ENCODE results near the gene RASL11B.

GRCh38 chr4:52866734-52867133, 4.6 kb downstream of the RASL11B start:
- no peak for TF ChIP-seq CTCF (IDR thresholded peaks at IDR 0.05; ENCODE audit: low read depth, low read length)
- TF ChIP-seq EZH2phosphoT487 (IDR thresholded peaks at IDR 0.05; ENCODE audit: low read depth): no peak

Measured in OCI-LY3 (cell line).